Renal cortex interstitium (tissue), 11 donors: ENCODE measurements around the gene ZDHHC17. TPM values are rescaled to one million over a fixed set of nuclear protein-coding genes. Genes with fewer than 3 reads are reported as not detected.
A peak's percentile ranks its signal among the peaks of the same experiment; 100 is the strongest.

Experiments
- DNase-seq, 11 donors: peaks; one replicate each; pipeline ENCODE4 v3.0.0-alpha.2; 2013; ENCODE audit warnings: low read depth in 9 of 11, low spot score in 4 of 11; ENCODE audit errors: extremely low read depth in 1 of 11
- polyA plus RNA-seq, 3 donors: library from polyadenylated mRNA; unstranded; fragments of 120-200 nt; gene quantifications; one replicate each; pipeline ENCODE4 v1.2.1, GENCODE V29; 2013; ENCODE audit not compliant: insufficient read length in 3 of 3

Gene ZDHHC17
- polyA plus RNA-seq, 3 donors = 53.2 to 89.3 (median 71.8) TPM

DNA sequence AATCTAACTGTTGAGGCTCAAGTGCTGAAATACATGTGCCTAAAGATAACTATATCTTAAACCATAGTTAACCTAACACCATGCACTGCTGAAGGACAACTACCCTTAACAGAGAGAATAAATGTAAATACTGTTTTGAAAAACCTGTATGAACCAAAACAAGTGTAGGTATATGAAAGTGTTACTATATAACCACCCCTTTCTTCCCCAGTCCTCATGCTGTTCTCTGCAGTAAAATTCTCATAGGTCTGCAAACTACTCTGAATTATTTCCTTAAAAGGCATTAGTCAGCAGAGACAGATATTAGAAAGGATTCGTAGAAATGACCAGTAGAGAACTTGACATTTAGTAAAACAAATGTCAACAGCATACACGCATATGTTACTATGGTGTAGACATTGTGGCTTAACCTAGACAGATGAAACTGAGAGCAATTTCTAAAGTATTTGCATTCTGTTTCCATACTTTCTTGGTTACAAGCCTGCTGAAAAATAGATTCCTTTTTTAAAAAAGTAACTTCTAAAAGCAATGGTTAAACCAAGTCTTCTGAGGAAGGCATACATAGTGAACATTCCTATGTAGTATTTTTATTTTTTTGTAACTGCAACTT, 101.0 kb downstream of the ZDHHC17 start:
- no peak for DNase-seq

DNA sequence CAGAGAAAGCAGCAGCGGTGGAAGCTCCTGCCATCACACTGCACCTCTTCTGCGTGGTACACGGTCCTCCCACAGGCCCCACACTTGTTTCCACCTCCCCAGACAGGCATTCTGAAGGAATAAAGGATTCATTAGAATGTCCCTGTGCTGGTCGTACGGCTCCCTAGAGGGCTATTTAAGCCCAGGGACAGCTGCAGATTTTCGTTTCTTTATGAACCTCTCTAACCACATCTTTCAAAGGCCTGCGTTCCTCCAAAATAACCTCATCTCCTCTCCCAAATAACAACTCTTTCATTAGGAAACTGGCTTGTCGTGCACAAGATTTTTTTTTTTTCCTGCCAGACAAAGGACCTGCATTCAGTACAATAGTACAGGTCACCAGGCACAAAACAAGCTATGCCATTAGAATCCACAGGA, 102.2 kb downstream of the ZDHHC17 start:
- DNase-seq = no peak

DNA sequence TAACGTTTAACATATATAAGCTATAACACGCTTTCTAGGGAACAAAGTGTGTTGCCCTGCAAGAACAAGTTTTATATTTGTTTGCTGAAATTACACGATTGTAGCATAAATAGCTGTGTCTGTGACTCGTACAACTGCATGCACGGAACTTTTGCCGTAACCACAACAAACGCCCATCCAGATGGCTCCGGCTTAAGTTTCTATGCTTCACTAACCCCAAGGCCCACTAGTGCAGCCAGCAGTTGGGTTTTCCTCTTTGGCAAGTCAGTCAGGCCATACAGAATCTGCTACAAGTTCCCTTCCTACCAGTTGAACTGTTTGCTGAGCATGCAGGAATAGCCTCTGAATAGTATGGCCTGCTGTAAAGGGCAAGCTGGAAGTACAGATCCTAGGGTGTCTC, 102.8 kb downstream of the ZDHHC17 start:
- DNase-seq = peak in 6 of 11 donors; percentile 42 to 72 (median 60)

DNA sequence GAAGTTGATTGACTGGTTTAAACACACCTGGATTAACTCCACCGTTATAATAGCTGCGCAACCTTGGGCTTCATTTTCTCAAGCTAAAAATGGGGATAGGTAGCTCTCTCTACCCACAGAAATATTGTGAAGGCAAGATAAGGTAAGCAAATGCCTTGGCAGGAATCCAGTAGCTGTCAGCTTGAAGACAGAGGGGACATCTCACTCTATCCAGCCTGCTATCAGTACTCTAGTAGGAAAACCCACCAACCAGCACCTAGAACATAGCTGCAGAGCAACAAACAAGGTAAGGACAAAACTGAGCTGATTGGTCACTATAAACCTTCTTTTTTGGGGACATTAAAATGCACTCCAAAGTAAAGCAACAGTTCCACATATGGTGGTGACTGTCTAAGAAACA, 107.2 kb downstream of the ZDHHC17 start:
- no peak for DNase-seq

DNA sequence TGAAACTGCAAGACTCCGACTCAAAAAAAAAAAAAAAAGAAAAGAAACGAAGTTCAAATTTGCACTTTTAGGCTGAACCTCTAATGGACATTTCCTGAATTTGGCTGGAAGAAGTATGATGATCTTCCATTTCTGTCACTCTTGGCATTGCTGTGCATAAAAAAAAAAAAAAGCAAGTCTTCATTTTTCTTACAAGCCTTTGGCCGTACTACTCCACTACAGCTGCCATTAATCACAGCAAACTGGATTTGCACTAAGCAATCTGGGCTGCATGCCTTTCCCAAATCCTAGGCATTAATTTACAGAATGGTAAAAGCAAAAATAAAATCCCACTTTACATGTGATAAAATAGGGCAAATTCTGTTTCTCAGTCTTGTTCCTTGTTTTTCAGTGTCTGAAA, 107.8 kb downstream of the ZDHHC17 start:
- DNase-seq = no peak

DNA sequence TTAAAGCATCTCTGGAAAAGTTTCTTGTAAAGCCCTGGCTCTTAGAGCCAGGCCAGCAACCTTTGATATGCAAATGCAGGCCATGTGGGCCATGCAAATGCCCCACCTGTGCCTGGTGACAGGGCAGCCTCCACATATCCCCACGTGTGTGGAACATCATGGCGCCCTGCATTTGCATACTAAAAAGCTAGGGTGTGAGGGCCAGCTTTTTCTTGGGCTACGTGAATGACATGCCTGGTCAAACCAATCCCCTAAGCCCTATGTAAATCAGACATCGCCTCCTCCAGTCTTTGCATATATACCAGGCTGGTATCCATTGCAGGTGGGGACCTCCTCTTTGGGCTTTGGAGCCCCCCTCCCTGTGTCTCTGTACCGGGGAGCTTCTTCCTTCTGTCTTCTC, 108.5 kb downstream of the ZDHHC17 start:
- no peak for DNase-seq

DNA sequence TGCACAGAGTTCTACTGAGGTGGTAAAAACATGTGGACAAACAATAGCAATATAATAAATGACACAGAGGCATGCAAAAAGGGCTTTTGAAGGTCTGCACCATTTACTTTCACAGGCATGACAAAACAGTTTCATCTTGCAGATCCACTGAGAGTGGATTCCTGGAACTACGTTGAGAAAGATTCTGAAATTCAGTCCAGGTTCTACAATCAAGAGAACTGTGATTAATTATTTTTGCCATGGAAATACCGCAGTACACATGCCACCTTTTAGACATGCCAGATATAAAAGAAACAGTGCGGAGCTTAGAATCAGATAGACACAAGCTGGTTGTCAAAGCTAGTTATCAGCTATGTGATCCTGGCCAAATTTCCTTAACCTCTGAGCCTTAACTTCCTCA, 110.1 kb downstream of the ZDHHC17 start:
- no peak for DNase-seq

DNA sequence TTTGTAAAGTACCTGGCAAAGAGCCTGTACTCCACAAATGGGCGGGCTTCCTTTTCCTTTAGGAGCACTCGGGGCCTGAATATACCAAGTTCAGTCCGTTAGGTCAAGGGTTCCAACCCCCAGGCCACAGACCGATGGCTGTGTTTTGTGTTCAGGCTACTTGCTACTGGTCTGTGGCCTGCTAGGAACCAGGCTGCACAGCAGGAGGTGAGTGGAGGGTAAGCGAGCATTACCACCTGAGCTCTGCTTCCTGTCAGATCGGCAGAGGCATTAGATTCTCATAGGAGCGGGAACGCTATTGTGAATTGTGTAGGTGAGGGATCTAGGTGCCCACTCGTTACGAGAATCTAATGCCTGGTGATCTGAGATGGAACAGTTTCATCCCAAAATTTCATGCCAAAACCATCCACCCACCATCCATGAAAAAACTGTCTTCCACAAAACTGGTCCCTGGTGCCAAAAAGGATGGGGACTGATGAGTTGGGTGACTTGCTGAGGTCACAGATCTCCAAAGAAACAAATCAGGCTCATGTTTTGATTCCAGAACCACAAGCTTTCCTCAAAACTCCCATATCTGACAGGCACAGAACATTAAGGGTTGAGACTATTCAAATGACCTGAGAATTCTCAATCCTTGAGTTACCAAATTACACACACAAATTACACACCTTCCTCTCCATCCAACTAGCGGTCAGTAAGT, 110.7 kb downstream of the ZDHHC17 start:
- DNase-seq = no peak

DNA sequence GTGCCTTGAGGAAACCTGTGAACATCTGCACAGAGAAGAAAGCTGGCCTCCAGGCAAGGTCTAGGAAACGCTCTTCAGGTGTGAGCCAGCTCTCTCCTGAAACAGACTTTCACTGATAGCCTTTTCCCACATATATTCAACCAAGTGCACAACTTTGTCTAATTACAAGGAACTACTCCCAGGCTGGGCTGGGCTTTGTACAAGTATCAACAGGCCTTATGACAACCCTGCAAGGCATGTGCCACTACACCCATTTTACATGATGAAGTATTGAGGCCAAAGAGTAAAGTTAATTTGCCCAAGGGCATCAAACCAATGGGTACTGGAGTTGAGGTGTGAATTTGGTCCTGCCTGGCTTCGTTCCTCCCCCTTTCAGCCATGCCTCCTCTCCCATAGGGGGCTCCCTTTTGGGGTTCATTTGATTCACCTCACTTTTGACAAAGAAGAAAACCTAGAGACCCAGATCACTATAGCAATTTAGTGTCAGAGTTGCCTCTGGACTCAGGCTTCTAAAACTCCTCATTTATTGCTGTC, 112.8 kb downstream of the ZDHHC17 start:
- DNase-seq = no peak

DNA sequence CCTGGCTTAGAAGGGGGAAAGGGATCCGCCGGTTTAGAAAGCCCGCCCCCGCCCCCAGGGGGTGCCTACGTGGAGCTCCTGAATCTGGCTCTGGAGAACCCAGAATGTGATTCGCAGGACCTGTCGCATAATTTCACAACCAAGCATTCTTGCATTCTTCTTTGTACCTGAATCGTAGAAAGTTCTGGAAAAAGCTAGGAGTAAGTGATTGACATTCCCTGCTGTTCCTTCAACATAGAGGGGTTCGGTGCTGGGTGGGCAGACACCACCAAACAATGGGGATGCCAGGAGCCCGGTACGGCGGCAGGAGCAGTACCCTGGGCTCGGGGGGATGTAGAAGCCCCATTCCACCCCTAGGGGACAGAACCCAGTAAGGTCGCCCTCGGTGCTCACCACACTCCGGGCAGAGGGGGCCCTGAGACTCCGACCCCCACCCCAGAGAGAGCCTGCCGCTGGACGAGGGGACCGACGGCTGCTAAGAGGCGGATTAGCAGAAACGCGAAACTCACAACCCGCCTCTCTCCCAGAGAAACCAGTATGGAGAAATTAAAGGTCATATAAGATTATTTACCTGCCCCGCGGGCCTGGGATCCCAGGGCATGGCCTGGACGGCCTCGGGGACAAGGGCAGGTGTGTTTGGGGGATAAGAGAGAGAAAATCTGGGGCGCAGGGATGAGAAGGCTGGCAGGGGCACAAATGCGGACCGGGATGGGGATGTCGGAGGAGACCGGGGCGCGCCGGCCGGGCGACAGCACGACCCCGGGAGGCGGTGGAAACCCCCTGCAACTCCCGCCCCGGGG, 114.4 kb downstream of the ZDHHC17 start:
- peak in 1 of 11 donors; percentile 37 for DNase-seq

DNA sequence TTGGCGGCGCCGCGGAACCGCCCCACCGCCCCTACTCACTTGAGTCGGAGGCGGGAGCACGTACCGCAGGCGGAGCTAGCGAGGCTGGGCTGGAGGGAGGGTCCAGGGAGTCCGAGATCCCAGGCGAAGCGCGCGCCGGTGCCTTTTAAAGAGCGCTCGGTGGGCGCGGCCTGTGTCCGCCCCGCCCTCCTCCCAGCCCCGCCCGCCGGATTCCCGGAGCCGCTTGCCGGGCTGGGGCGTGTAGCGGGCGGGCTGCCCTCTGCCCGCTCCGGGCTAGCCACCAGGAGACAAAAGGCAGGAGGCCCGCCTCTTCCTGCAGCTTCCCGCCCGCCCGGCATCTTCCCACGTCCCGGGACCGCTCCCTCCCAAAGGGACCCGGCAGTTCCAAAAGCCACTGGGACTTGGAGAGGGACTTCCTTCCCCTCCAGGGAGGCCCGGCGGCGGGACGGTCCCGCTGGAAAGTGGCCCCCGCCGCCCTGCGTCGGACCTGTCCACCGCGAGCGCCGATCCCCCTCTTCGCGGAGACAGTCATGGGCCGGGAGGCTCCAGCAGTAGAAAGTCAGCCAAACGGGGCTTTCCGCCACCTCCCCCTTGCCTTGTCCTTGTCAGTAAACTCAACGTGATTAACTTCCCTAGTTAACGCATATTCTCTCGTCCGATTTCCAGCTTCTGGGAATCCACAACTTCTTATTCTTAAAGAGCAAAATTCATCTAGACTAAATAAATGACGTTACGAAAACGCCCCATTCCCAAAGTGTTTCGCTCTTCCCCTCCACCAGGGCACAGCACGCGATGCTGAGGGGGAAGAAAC, 115.2 kb downstream of the ZDHHC17 start, which contains the start of gene CSRP2:
TSS of gene CSRP2 (minus strand) at position 121 of the 811 bp plus-strand sequence. CDS start 12,759 bp downstream, outside the sequence.
- peak; percentile 76 to 92 (median 89) for DNase-seq

DNA sequence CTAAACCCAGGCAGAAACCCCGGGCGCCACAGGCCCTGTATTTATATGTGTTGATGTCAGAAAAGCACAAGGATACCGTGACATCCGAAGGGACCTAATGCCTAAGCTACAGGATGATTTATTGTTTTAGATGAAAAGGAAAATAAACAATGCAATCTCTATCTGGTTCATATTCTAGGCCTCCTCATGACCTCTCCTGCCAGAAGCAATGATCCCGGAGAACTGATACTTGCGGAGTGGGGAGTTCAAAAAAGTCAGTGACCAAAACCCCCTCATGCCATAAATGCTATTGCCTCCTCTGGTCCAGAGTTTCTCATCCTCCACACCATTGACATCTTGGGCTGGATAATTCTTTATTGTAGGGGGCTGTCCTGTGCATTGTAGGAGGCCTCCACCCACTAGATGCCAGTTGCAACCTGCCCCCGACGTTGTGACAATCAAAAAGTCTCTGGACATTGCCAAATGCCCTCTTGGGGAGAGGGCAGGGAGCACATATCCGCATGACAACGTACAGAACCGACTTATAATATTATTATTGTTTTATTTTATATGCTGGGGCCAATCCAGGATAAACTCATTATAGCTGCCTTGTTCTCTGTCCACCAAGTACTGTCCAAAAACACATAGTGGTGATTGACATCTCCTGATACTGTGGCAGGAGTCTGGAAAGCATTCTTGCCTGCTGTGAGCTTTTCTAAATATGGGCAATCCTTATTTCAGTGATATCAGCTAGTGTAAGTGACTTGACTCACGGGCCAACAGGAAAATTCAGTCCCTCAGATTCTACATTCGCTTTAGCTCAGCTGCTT, 116.0 kb downstream of the ZDHHC17 start:
- no peak for DNase-seq

DNA sequence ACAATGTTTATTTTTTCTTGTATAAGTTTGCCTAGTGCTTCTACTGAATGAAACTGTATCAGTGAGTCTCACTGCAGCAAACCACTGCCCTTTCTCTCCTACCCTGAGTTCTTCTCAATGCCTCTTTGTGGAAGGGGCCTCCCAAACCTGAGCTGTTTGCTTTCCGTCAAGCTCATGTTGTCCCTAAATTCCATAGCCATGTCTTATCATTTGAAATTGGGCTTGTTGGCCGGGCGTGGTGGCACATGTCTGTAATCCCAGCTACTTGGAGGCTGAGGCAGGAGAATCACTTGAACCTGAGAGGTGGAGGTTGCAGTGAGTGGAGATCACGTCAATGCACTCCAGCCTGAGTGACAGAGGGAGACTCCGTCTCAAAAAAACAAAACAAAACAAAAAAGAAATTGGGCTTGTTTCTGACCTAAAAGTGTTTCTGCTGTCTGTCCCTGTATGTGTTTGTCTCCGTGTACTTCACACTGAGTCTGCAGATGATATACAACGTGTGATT, 116.7 kb downstream of the ZDHHC17 start:
- DNase-seq = no peak

DNA sequence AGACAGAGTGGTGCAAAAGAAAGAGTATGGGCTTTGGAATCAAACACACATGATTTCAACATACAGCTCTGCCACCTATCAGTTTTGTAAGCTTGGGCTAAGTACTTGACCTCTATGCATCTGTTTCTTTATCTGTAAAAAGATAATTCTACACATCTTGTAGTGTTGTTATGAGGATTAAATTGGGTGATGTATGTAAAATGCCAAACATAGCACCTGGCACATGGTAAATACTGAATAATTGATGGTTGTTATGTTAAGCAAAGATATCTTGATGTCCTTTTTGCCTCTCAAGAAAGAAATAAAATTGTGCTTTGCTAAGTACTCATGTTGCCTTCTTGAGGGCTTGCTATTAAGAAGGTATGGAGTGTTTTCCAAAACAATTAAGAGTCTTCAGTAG, 117.2 kb downstream of the ZDHHC17 start:
- no peak for DNase-seq

DNA sequence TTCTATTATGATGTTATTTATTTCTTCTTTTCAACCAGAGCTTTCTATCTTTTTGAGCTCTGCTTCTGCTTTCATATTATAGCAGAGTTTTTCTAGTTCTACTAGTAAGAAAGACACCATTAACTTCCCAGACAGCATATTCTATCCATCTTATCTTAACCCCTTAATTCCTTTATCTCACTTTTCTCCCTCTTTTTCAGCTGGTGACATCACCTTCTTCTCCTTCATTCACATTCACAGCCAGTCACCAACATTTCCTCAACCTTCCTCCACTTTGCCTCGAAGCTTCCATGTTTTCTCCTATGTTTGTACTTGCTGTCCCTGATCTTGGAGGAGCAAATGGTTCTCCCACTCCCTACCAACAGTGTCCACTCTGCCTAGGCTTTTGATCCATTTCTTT, 118.5 kb downstream of the ZDHHC17 start:
- no peak for DNase-seq

DNA sequence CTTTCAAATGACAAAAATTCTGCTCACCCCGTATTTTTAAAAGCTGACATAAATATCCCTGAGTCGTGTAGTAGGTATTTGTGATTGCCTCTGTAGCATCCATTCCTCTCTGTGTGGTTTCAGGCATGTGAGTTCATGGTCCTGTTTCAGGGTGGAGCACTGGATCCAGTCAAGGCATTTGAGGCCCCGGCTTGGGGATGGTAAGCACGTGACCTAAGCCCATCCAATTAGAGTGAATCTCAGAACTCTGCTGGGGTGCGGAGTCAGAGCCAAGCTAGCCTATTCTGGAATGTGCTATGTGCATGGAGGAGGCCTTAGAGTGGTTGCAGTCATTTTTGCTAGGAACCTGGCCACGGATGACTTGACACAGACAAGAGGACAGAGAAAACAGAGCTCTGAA, 119.2 kb downstream of the ZDHHC17 start:
- no peak for DNase-seq

DNA sequence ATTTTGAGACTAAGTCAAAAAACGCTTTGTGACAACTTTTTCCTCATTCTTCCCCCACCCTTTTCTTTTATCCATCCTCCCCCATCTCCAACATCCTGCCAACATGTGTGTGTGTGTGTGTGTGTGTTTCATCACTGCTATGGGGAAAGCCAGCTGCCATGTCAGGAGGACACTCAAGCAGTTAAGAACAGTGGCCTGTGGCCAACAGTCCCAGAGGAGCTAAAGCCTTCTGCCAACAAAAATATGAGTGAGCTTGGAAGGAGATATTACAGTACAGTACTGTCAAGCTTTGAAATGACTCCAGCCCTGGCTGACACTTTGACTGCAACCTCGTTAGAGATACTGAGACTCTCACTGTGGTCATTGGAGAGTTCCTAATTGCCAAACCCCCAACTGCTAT, 119.9 kb downstream of the ZDHHC17 start:
- peak in 5 of 11 donors; percentile 52 to 73 (median 63) for DNase-seq

DNA sequence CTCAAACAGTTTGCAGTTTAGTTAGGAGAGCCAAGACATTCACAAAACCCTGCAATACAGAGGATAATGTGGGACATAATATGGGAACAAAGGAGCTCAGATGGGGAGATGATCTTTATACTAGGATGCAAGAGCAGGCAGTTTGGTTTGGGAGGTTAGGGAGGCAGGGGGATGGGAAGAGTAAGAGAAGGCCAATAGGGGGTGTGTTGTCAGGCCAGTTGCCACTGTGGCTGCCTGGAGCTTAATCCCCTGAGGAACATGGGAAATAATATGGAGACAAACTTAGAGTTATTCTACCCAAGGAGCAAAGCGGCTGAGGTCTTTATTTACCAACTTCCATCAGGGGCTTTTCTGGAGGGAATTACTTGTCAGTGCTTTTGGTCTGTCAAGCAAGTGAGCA, 124.9 kb downstream of the ZDHHC17 start:
- DNase-seq = no peak
